ENCODE results near the gene GNB3. TPM values are rescaled to one million over a fixed set of nuclear protein-coding genes. Genes with fewer than 3 reads are reported as not detected.

Gene GNB3
- total RNA-seq, 2 experiments from 2014 or later = 5.0 to 23.7 TPM

- ChIA-PET CTCF (ENCODE audit: unreplicated experiment) (interaction anchor here (1.4 kb wide), 1 partner anchor 26 kb away, joined by 3 read pairs; the partner anchor contains the start of gene SPSB2), POLR2A (no interaction called here)
- intact Hi-C loops (cut with micrococcal nuclease; ENCODE audit: unreplicated experiment) = no loop called here
- Histone ChIP-seq H3K4me1 (ENCODE audit: insufficient read depth, low read length, poor library complexity, severe bottlenecking) (peaks cover 40% of the 10 kb centered on the region), H2AFZ (ENCODE audit: low read length) (no peak overlapping the region), H4K20me1 (ENCODE audit: insufficient read depth, low read length) (no peaks in the 10 kb centered on the region), H3K9me3 (ENCODE audit: low read length) (no peaks in the 10 kb centered on the region), H3K4me3 (ENCODE audit: low read depth, low read length, poor library complexity, severe bottlenecking) (no peak overlapping the region), H3K36me3 (ENCODE audit: insufficient read depth, low read length) (peaks cover 64% of the 10 kb centered on the region), H3K9me2 (ENCODE audit: insufficient read depth, low read length) (no peaks in the 10 kb centered on the region), H3K79me2 (ENCODE audit: insufficient read depth, low read depth, low read length) (peaks cover 23% of the 10 kb centered on the region), H3K27ac (ENCODE audit: low read depth, low read length, poor library complexity, severe bottlenecking) (no peak overlapping the region), H3K4me2 (ENCODE audit: low read length) (no peak overlapping the region)
- no peak for DNase-seq (ENCODE audit: low spot score)
- no peak for TF ChIP-seq EZH2phosphoT487 (IDR thresholded peaks at IDR 0.05; ENCODE audit: borderline replicate concordance, low read depth, low read length)
- no peak for TF ChIP-seq CTCF (conservative IDR thresholded peaks at IDR 0.05; ENCODE audit: low read length)
- BruUV-seq (replicated peaks) = no TSS peak
Observed at GRCh38 chr12:6846316-6846869, 5.7 kb downstream of the GNB3 start.

- intact Hi-C loops (cut with micrococcal nuclease; ENCODE audit: unreplicated experiment) = no loop called here
- no TSS peak for BruUV-seq (replicated peaks)
Observed at GRCh38 chr12:6847676-6848075, 7.0 kb downstream of the GNB3 start.

More at GRCh38 chr12:6847676-6848075, 7.0 kb downstream of the GNB3 start:
- DNase-seq (ENCODE audit: low spot score) = no peak
- H3K4me1 ChIP-seq (ENCODE audit: insufficient read depth, low read length, poor library complexity, severe bottlenecking) = peaks cover 34% of the 10 kb centered on the region
- H3K4me2 ChIP-seq (ENCODE audit: low read length) = no peak overlapping the region
- no peak overlapping the region for H3K27ac ChIP-seq (ENCODE audit: low read depth, low read length, poor library complexity, severe bottlenecking)
- no peaks in the 10 kb centered on the region for H3K9me2 ChIP-seq (ENCODE audit: insufficient read depth, low read length)
- ChIA-PET CTCF (ENCODE audit: unreplicated experiment) (interaction anchor here (1.4 kb wide), 1 partner anchor 25 kb away, joined by 3 read pairs; the partner anchor contains the start of gene SPSB2), POLR2A (interaction anchor here (1.9 kb wide), 1 partner anchor 8 kb away, joined by 11 read pairs; the partner anchor contains the start of gene GNB3)
- no peaks in the 10 kb centered on the region for H4K20me1 ChIP-seq (ENCODE audit: insufficient read depth, low read length)
- TF ChIP-seq EZH2phosphoT487 (IDR thresholded peaks at IDR 0.05; ENCODE audit: borderline replicate concordance, low read depth, low read length) (no peak), CTCF (conservative IDR thresholded peaks at IDR 0.05; ENCODE audit: low read length) (no peak)
- no peaks in the 10 kb centered on the region for H3K9me3 ChIP-seq (ENCODE audit: low read length)
- H3K4me3 ChIP-seq (ENCODE audit: low read depth, low read length, poor library complexity, severe bottlenecking) = no peak overlapping the region
- H3K36me3 ChIP-seq (ENCODE audit: insufficient read depth, low read length) = peaks cover 64% of the 10 kb centered on the region
- H3K79me2 ChIP-seq (ENCODE audit: insufficient read depth, low read depth, low read length) = peaks cover 23% of the 10 kb centered on the region
- H2AFZ ChIP-seq (ENCODE audit: low read length) = no peak overlapping the region
